MM.1S (cell line): ENCODE data around the gene DGKG.

Source experiments
- EZH2 ChIP-seq: fragments of 300-600 bp; sonication (generic); optimal IDR thresholded peaks from 2 replicates; pipeline ENCODE3; 2017; ENCODE audit warnings: low read depth, mild to moderate bottlenecking, antibody characterized with exemption, low read length, mixed read lengths
- EZH2phosphoT487 ChIP-seq: fragments of 300-600 bp; sonication (generic); IDR thresholded peaks from 2 replicates; pipeline ENCODE4 v1.6.1; 2018; ENCODE audit warnings: antibody characterized with exemption, low read length
- TF ChIP-seq, protein P1 (sequence below): fragments of 300-600 bp; sonication (generic); IDR thresholded peaks from 2 replicates; pipeline ENCODE4 v1.5.1; 2016; ENCODE audit warnings: antibody characterized with exemption, low read length, mixed read lengths

DNA sequence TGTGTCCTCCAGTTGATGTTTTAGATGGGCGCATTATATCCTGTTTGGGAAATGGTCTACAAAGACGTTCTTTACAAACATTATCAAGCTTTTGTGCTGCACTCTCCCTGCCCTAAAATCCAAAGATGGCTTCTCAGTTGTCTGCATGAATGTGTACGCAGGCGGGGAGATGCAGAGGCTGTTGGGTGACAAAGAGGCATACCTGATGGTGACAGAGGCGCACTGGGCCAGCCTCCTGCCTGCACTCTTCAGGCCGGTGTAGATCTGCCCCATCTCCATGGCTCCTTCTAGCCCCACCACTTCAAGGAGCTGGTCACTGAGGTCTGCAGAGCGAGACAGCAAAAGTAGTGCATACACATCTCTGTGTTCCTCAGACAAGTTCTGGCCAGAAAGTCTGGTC, 197.3 kb downstream of the DGKG start:
- TF ChIP-seq, protein P1, sequence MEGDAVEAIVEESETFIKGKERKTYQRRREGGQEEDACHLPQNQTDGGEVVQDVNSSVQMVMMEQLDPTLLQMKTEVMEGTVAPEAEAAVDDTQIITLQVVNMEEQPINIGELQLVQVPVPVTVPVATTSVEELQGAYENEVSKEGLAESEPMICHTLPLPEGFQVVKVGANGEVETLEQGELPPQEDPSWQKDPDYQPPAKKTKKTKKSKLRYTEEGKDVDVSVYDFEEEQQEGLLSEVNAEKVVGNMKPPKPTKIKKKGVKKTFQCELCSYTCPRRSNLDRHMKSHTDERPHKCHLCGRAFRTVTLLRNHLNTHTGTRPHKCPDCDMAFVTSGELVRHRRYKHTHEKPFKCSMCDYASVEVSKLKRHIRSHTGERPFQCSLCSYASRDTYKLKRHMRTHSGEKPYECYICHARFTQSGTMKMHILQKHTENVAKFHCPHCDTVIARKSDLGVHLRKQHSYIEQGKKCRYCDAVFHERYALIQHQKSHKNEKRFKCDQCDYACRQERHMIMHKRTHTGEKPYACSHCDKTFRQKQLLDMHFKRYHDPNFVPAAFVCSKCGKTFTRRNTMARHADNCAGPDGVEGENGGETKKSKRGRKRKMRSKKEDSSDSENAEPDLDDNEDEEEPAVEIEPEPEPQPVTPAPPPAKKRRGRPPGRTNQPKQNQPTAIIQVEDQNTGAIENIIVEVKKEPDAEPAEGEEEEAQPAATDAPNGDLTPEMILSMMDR: no peak
- TF ChIP-seq EZH2 (no peak), EZH2phosphoT487 (no peak)
